ENCODE data around the gene TRAFD1. TPM values are rescaled to one million over a fixed set of nuclear protein-coding genes. Genes with fewer than 3 reads are reported as not detected.

TRAFD1 gene
- total RNA-seq, 1 experiment from 2014 or later = 52.1 TPM

DNA sequence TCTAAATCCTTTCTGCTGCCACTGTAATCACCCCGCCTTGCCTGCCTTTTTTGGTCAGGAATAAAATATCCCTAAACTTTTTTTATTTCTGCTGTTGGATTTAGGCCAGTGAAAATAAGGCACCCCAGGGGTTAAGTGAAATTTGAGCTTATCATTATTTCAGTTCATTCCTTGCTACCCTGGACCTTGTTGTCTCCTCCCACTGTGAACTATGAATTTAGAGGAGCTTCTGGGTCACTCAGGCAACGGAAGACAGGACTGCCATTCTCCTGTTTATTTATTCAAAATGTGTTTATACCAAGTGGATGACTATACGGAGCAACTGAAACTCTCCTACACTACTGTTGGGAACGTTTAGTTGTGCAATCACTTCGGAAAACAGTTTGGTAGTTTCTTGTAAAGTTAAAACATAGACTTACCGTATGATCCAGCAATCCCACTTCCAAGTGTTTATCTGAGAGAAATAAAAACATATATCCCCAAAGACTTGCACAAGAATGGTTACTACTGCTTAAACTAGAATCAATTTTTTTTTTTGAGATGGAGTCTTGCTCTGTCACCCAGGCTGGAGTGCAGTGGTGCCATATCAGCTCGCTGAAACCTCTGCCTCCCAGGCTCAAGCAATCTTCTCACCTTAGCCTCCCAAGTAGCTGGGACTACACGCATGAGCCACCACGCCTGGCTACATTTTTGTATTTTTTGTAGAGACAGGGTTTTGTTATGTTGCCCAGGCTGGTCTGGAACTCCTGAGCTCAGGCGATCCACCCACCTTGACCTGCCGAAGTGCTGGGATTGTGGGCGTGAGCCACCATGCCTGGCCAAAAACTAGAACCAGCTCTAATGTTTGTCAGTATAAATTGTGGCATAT lies 2.3 kb upstream of the TRAFD1 start:
- peaks cover 35% of the 10 kb centered on the region for H3K4me1 ChIP-seq (ENCODE audit: low read length)
- H3K27me3 ChIP-seq (ENCODE audit: low read length) = no peaks in the 10 kb centered on the region
- no peak overlapping the region for H3K4me3 ChIP-seq (ENCODE audit: low read length)
- no peak for DNase-seq
- no peak overlapping the region for H3K4me2 ChIP-seq (ENCODE audit: low read depth, low read length, poor library complexity, severe bottlenecking)
- no peak overlapping the region for H3K27ac ChIP-seq (ENCODE audit: low read length)
- H4K20me1 ChIP-seq (ENCODE audit: insufficient read depth, low read depth, low read length) = no peaks in the 10 kb centered on the region
- H3K9ac ChIP-seq (ENCODE audit: low read length) = no peak overlapping the region
- H2AFZ ChIP-seq (ENCODE audit: low read length) = no peak overlapping the region
- peaks cover 27% of the 10 kb centered on the region for H3K79me2 ChIP-seq (ENCODE audit: low read length)
- no peaks in the 10 kb centered on the region for H3K9me3 ChIP-seq (ENCODE audit: low read length)
- H3K36me3 ChIP-seq (ENCODE audit: insufficient read depth, low read length) = no peaks in the 10 kb centered on the region
- no peaks in the 10 kb centered on the region for H3K9me2 ChIP-seq (replicated peaks; ENCODE audit: insufficient read depth, low read length)

DNA sequence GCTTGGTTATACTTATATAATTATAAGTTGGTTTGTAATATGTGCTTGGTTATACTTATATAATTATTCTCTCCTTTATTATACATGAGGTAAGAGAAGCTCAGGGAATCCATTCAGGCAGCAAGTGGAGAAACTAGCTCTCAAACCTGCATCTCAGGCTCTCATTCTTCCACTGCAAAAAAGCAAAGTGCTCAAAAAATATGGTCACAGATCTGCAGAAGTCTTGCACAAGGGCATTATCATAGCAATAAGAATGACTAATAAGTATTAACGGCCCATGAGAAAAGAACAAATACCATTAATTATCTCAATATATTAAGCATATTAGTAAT lies 476 bp upstream of the TRAFD1 start:
- no peaks in the 10 kb centered on the region for H4K20me1 ChIP-seq (ENCODE audit: insufficient read depth, low read depth, low read length)
- H2AFZ ChIP-seq (ENCODE audit: low read length) = peak overlapping the region; percentile 56; the same call in 1 of the 2 replicates
- H3K36me3 ChIP-seq (ENCODE audit: insufficient read depth, low read length) = no peaks in the 10 kb centered on the region
- DNase-seq = no peak
- H3K9me3 ChIP-seq (ENCODE audit: low read length) = no peaks in the 10 kb centered on the region
- H3K79me2 ChIP-seq (ENCODE audit: low read length) = peaks cover 44% of the 10 kb centered on the region
- no peaks in the 10 kb centered on the region for H3K27me3 ChIP-seq (ENCODE audit: low read length)
- peaks cover 53% of the 10 kb centered on the region for H3K4me1 ChIP-seq (ENCODE audit: low read length)
- no peaks in the 10 kb centered on the region for H3K9me2 ChIP-seq (replicated peaks; ENCODE audit: insufficient read depth, low read length)
- H3K9ac ChIP-seq (ENCODE audit: low read length) = 0 out of 2 replicates have a peak overlapping the region, but pooled peaks have one; percentile 0
- H3K27ac ChIP-seq (ENCODE audit: low read length) = peak overlapping the region; percentile 89
- peak overlapping the region; percentile 8 for H3K4me3 ChIP-seq (ENCODE audit: low read length)
- peak overlapping the region; percentile 53 for H3K4me2 ChIP-seq (ENCODE audit: low read depth, low read length, poor library complexity, severe bottlenecking)

DNA sequence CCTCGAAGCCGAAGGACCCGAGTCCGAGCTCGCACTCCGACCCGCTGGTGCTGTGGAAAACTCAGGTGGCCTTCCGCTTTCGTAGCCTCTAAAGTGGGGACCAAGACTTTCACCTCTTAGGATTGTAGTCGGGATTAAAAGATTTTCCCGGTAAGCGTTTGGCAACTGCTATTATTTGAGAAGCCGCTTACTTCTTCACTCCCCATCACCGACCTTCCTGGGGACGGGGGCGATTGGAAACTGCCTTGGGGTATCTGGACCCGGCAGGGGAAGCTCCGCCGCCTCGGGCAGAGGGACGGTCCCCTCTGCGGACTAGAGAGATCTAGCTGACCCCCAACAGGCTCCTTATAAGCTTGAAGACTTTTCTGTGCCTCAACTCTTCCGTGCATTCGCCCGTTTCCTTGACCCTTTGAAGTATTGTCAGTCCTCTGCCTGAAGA lies 659 bp downstream of the TRAFD1 start:
- Histone ChIP-seq H3K27ac (ENCODE audit: low read length) (peak overlapping the region; percentile 84), H3K9ac (ENCODE audit: low read length) (peak overlapping the region; percentile 98), H2AFZ (ENCODE audit: low read length) (no peak overlapping the region), H3K4me2 (ENCODE audit: low read depth, low read length, poor library complexity, severe bottlenecking) (peak overlapping the region; percentile 100), H4K20me1 (ENCODE audit: insufficient read depth, low read depth, low read length) (no peaks in the 10 kb centered on the region), H3K9me2 (replicated peaks; ENCODE audit: insufficient read depth, low read length) (no peaks in the 10 kb centered on the region), H3K36me3 (ENCODE audit: insufficient read depth, low read length) (peaks cover 1% of the 10 kb centered on the region; the same call in 1 of the 2 replicates), H3K27me3 (ENCODE audit: low read length) (no peaks in the 10 kb centered on the region), H3K79me2 (ENCODE audit: low read length) (peaks cover 54% of the 10 kb centered on the region), H3K4me3 (ENCODE audit: low read length) (peak overlapping the region; percentile 93), H3K9me3 (ENCODE audit: low read length) (no peaks in the 10 kb centered on the region), H3K4me1 (ENCODE audit: low read length) (peaks cover 62% of the 10 kb centered on the region)
- DNase-seq = no peak

DNA sequence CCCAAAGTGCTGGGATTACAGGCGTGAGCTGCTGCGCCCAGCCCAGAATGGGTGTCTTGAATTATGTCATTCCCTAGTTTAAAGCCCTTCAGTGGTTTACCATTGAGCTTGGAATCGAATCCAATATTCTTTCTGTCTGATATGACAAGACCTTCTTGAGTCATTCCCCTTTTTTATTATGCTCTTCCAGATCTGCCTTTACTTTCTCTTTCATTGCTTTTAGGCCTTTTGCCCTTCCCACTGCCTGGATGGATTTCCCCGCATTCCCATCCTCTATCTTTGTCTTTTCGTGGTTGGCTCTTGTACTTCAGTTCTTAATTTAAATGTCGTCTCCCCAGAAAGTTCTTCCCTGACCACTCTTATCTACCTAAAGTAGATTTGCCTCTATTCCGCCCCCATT lies 1.6 kb downstream of the TRAFD1 start:
- Histone ChIP-seq H3K36me3 (ENCODE audit: insufficient read depth, low read length) (peaks cover 7% of the 10 kb centered on the region; the same call in 1 of the 2 replicates), H3K9me2 (replicated peaks; ENCODE audit: insufficient read depth, low read length) (no peaks in the 10 kb centered on the region), H3K9ac (ENCODE audit: low read length) (peak overlapping the region; percentile 98), H3K27me3 (ENCODE audit: low read length) (no peaks in the 10 kb centered on the region), H3K4me2 (ENCODE audit: low read depth, low read length, poor library complexity, severe bottlenecking) (peak overlapping the region; percentile 100), H3K79me2 (ENCODE audit: low read length) (peaks cover 63% of the 10 kb centered on the region), H3K4me3 (ENCODE audit: low read length) (peak overlapping the region; percentile 93), H4K20me1 (ENCODE audit: insufficient read depth, low read depth, low read length) (no peaks in the 10 kb centered on the region), H3K27ac (ENCODE audit: low read length) (peak overlapping the region; percentile 28), H3K9me3 (ENCODE audit: low read length) (no peaks in the 10 kb centered on the region), H3K4me1 (ENCODE audit: low read length) (peaks cover 65% of the 10 kb centered on the region), H2AFZ (ENCODE audit: low read length) (no peak overlapping the region)
- DNase-seq = no peak

DNA sequence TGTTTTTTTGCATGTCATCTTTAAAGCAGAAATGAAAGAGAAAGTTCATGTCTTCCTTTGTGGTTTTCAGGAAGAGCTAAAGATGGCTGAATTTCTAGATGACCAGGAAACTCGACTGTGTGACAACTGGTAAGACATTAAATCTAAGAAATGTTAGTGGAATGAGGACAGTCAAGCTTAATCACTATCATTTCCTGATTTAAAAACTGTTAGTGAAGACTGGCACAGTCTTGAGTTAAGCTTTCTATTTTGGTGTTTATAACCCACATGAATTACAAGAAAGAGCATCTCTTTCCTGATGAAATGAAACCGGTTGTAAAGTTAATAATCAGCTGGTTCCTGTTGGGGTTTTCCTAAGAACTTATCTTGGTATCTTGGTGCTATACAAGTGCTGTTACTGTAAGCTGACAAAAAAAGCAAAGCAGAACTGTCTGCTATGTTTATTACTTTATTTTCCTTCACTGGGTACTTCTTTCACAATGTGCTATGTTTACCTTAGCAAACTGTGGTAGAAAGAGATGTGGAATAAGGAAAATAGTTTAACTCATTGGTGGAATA lies 5.2 kb downstream of the TRAFD1 start:
- Histone ChIP-seq H2AFZ (ENCODE audit: low read length) (no peak overlapping the region), H3K36me3 (ENCODE audit: insufficient read depth, low read length) (peaks cover 36% of the 10 kb centered on the region), H3K27ac (ENCODE audit: low read length) (peak overlapping the region; percentile 27; the same call in 1 of the 2 replicates), H4K20me1 (ENCODE audit: insufficient read depth, low read depth, low read length) (no peaks in the 10 kb centered on the region), H3K9ac (ENCODE audit: low read length) (no peak overlapping the region), H3K27me3 (ENCODE audit: low read length) (no peaks in the 10 kb centered on the region), H3K4me1 (ENCODE audit: low read length) (peaks cover 49% of the 10 kb centered on the region), H3K9me3 (ENCODE audit: low read length) (no peaks in the 10 kb centered on the region), H3K9me2 (replicated peaks; ENCODE audit: insufficient read depth, low read length) (no peaks in the 10 kb centered on the region), H3K4me3 (ENCODE audit: low read length) (no peak overlapping the region), H3K4me2 (ENCODE audit: low read depth, low read length, poor library complexity, severe bottlenecking) (peak overlapping the region; percentile 29), H3K79me2 (ENCODE audit: low read length) (peaks cover 88% of the 10 kb centered on the region)
- no peak for DNase-seq

DNA sequence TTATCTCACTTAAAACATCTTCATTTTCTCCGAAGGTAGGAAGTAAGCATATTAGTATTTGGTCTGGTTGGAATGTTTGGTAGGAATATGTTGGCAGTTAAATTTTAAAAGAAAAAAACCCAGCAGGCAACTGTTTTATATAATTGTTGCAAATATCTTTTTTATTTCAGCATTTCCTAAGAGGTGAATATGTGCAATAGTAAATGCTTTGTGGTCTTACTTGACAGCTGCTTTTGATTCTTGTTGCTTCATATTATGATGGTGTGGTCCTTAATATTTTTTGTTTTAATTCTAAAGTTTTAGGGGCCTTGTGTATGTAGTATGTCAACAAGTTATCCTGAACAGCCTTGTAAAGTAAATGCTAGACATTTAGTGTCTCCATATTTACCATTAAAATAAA lies 6.3 kb downstream of the TRAFD1 start:
- Histone ChIP-seq H3K4me2 (ENCODE audit: low read depth, low read length, poor library complexity, severe bottlenecking) (no peak overlapping the region), H3K79me2 (ENCODE audit: low read length) (peaks cover 77% of the 10 kb centered on the region)

DNA sequence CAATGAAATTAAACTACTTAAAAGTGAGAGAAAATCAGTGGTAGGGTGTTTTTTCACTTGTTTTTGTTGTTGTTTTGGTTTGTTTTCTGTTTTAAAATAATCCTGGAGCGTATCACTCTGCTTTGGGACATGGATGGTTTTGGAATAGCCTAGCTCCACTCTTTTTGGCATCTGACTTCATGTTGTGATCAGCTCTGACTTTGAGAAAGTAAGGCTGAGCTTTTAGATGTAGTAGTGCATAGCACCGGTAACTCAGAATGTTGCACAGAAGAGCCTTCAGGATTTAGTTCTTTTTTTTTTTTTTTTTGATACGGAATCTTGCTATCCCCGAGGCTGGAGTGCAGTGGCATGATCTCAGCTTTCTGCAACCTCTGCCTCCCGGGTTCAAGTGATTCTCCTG lies 8.1 kb downstream of the TRAFD1 start:
- Histone ChIP-seq H3K9ac (ENCODE audit: low read length) (no peak overlapping the region), H3K36me3 (ENCODE audit: insufficient read depth, low read length) (peaks cover 41% of the 10 kb centered on the region), H3K4me1 (ENCODE audit: low read length) (peaks cover 27% of the 10 kb centered on the region), H2AFZ (ENCODE audit: low read length) (no peak overlapping the region), H3K27me3 (ENCODE audit: low read length) (no peaks in the 10 kb centered on the region), H4K20me1 (ENCODE audit: insufficient read depth, low read depth, low read length) (no peaks in the 10 kb centered on the region), H3K9me3 (ENCODE audit: low read length) (no peaks in the 10 kb centered on the region), H3K4me3 (ENCODE audit: low read length) (no peak overlapping the region), H3K79me2 (ENCODE audit: low read length) (peaks cover 59% of the 10 kb centered on the region), H3K9me2 (replicated peaks; ENCODE audit: insufficient read depth, low read length) (no peaks in the 10 kb centered on the region), H3K4me2 (ENCODE audit: low read depth, low read length, poor library complexity, severe bottlenecking) (no peak overlapping the region), H3K27ac (ENCODE audit: low read length) (no peak overlapping the region)
- DNase-seq = no peak

More for the DNA sequence above, 6.3 kb downstream of the TRAFD1 start:
- peaks cover 41% of the 10 kb centered on the region for H3K36me3 ChIP-seq (ENCODE audit: insufficient read depth, low read length)
- H3K27ac ChIP-seq (ENCODE audit: low read length) = no peak overlapping the region
- peaks cover 44% of the 10 kb centered on the region for H3K4me1 ChIP-seq (ENCODE audit: low read length)
- H3K9me2 ChIP-seq (replicated peaks; ENCODE audit: insufficient read depth, low read length) = no peaks in the 10 kb centered on the region
- no peaks in the 10 kb centered on the region for H4K20me1 ChIP-seq (ENCODE audit: insufficient read depth, low read depth, low read length)
- no peaks in the 10 kb centered on the region for H3K9me3 ChIP-seq (ENCODE audit: low read length)
- no peak overlapping the region for H2AFZ ChIP-seq (ENCODE audit: low read length)
- no peak for DNase-seq
- no peak overlapping the region for H3K4me3 ChIP-seq (ENCODE audit: low read length)
- no peak overlapping the region for H3K9ac ChIP-seq (ENCODE audit: low read length)
- no peaks in the 10 kb centered on the region for H3K27me3 ChIP-seq (ENCODE audit: low read length)

DNA sequence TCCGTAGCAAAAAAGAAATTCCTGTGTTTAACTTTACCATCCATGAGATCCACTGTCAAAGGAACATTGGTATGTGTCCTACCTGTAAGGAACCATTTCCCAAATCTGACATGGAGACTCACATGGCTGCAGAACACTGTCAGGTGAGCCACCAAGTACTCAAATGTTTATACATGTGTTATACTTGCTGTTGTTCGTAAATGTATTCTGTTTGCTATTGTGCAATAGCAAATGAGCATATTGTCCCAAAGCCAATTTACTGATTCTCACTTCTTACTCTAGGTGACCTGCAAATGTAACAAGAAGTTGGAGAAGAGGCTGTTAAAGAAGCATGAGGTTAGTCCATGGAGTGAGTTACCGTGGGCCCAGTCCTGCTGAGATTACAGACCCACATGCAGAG lies 9.4 kb downstream of the TRAFD1 start:
- no peak overlapping the region for H3K9ac ChIP-seq (ENCODE audit: low read length)
- peaks cover 47% of the 10 kb centered on the region for H3K79me2 ChIP-seq (ENCODE audit: low read length)
- H4K20me1 ChIP-seq (ENCODE audit: insufficient read depth, low read depth, low read length) = no peaks in the 10 kb centered on the region
- H3K9me2 ChIP-seq (replicated peaks; ENCODE audit: insufficient read depth, low read length) = no peaks in the 10 kb centered on the region
- no peak overlapping the region for H2AFZ ChIP-seq (ENCODE audit: low read length)
- H3K4me1 ChIP-seq (ENCODE audit: low read length) = peaks cover 14% of the 10 kb centered on the region
- no peak for DNase-seq
- H3K4me2 ChIP-seq (ENCODE audit: low read depth, low read length, poor library complexity, severe bottlenecking) = no peak overlapping the region
- H3K9me3 ChIP-seq (ENCODE audit: low read length) = no peaks in the 10 kb centered on the region
- H3K36me3 ChIP-seq (ENCODE audit: insufficient read depth, low read length) = peaks cover 41% of the 10 kb centered on the region
- no peak overlapping the region for H3K4me3 ChIP-seq (ENCODE audit: low read length)
- no peaks in the 10 kb centered on the region for H3K27me3 ChIP-seq (ENCODE audit: low read length)
- no peak overlapping the region for H3K27ac ChIP-seq (ENCODE audit: low read length)

All from Karpas-422 (cell line).